AG04449 (cell line): ENCODE results near the gene PDGFA.

ENCODE experiments used
- CTCF ChIA-PET: fragments of 350-600 bp; formaldehyde crosslinking; extraction: SDS; loops from one replicate; lab custom pipeline; 2021; ENCODE audit warnings: antibody characterized with exemption; lab: Yijun Ruan, JAX
- POLR2A ChIA-PET: fragments of 400-600, 350-600 bp; formaldehyde crosslinking; extraction: SDS; loops from one replicate; lab custom pipeline; 2020; ENCODE audit warnings: antibody characterized with exemption, inconsistent platforms; lab: Yijun Ruan, JAX
- DNase-seq: peaks from one replicate; pipeline ENCODE4 v3.0.0-alpha.2; 2010; ENCODE audit warnings: low read depth, low spot score
- H3K4me3 ChIP-seq: 2 replicates; pipeline ENCODE4 v1.5.1; 2011; ENCODE audit warnings: low read depth, mild to moderate bottlenecking, control low read depth, low read length
- CTCF ChIP-seq: IDR thresholded peaks from one replicate; pipeline ENCODE4 v1.5.1; 2011; ENCODE audit warnings: mild to moderate bottlenecking, moderate library complexity, low read length, control low read depth, inconsistent platforms; ENCODE audit not compliant: insufficient read depth; ENCODE audit errors: missing control alignments

PDGFA gene

GRCh38 chr7:451255-452225 is 68.1 kb downstream of the PDGFA start:
- DNase-seq = no peak
- CTCF ChIA-PET = no interaction called here
- no peak for TF ChIP-seq CTCF
- POLR2A ChIA-PET = no interaction called here
- no peak overlapping the region for H3K4me3 ChIP-seq

GRCh38 chr7:450741-451140 is 68.9 kb downstream of the PDGFA start:
- ChIA-PET POLR2A (no interaction called here), CTCF (no interaction called here)
- no peak for TF ChIP-seq CTCF

GRCh38 chr7:450036-450435 is 69.6 kb downstream of the PDGFA start:
- H3K4me3 ChIP-seq = no peak overlapping the region
- ChIA-PET CTCF (interaction anchor here (1.0 kb wide), 1 partner anchor 117 kb away, joined by 3 read pairs; no protein-coding TSS in a partner anchor), POLR2A (no interaction called here)
- DNase-seq = no peak
- TF ChIP-seq CTCF = no peak

More at GRCh38 chr7:450741-451140, 68.9 kb downstream of the PDGFA start:
- no peak overlapping the region for H3K4me3 ChIP-seq
- DNase-seq = no peak

GRCh38 chr7:449324-450019 is 70.2 kb downstream of the PDGFA start:
- TF ChIP-seq CTCF = no peak
- CTCF ChIA-PET = interaction anchor here (1.0 kb wide), 1 partner anchor 116 kb away, joined by 3 read pairs; no protein-coding TSS in a partner anchor
- no peak overlapping the region for H3K4me3 ChIP-seq
- POLR2A ChIA-PET = no interaction called here
- no peak for DNase-seq

GRCh38 chr7:447523-447922 is 72.1 kb downstream of the PDGFA start:
- ChIA-PET POLR2A (no interaction called here), CTCF (no interaction called here)
- no peak overlapping the region for H3K4me3 ChIP-seq
- TF ChIP-seq CTCF = no peak
- no peak for DNase-seq
